WTC11 (cell line): ENCODE data around the gene DNTT. TPM values are rescaled to one million over a fixed set of nuclear protein-coding genes. Genes with fewer than 3 reads are reported as not detected.

ENCODE experiments used
- ATAC-seq: fragments of 200-7000 bp; cut with Tn5 transposase; 2 replicates; pipeline ENCODE4 v1.10.0; 2021; ENCODE audit warnings: mild to moderate bottlenecking, moderate library complexity
- CTCF ChIA-PET: fragments of 300-600 bp; sonication (Branson Sonifier 250); formaldehyde crosslinking; loops from one replicate; lab custom pipeline; 2021; ENCODE audit warnings: antibody characterized with exemption; lab: Charles Lee
- POLR2A ChIA-PET: fragments of 350-600 bp; sonication (Branson Sonifier 250); formaldehyde crosslinking; loops from one replicate; lab custom pipeline; 2021; ENCODE audit warnings: antibody characterized with exemption; lab: Charles Lee
- DNase-seq: peaks from one replicate; pipeline ENCODE4 v3.0.0; 2021; ENCODE audit warnings: low spot score
- H3K27ac Mint-ChIP-seq: 2 replicates; pipeline ENCODE4 v1.8.0; 2021; ENCODE audit warnings: mixed read lengths
- H3K27me3 Mint-ChIP-seq: 2 replicates; pipeline ENCODE4 v1.8.0; 2021; ENCODE audit warnings: low read depth, mild to moderate bottlenecking, moderate library complexity, mixed read lengths
- H3K36me3 Mint-ChIP-seq: 2 replicates; pipeline ENCODE4 v1.8.0; 2021; ENCODE audit warnings: mixed read lengths
- H3K4me1 Mint-ChIP-seq: 2 replicates; pipeline ENCODE4 v1.8.0; 2022; ENCODE audit warnings: mixed read lengths
- H3K4me3 Mint-ChIP-seq: 2 replicates; pipeline ENCODE4 v1.8.0; 2021; ENCODE audit warnings: mild to moderate bottlenecking, moderate library complexity, mixed read lengths
- H3K9me3 Mint-ChIP-seq: 2 replicates; pipeline ENCODE4 v1.8.0; 2021; ENCODE audit warnings: mixed read lengths
- GABPB1 ChIP-seq: sonication (generic); formaldehyde crosslinking; IDR thresholded peaks from 2 replicates; pipeline ENCODE4 v1.8.1; 2023; ENCODE audit warnings: mild to moderate bottlenecking, missing genetic modification reagents
- HMGA2 ChIP-seq: fragments of 250-450 bp; sonication (Bioruptor Pico); IDR thresholded peaks from 2 replicates; pipeline ENCODE4 v1.4.0; 2021; ENCODE audit warnings: mild to moderate bottlenecking, moderate library complexity
- JAZF1 ChIP-seq: fragments of 250-450 bp; sonication (Bioruptor Pico); IDR thresholded peaks from 2 replicates; pipeline ENCODE4 v1.9.0; 2021; ENCODE audit warnings: moderate library complexity, mild to moderate bottlenecking, inconsistent platforms
- NFATC4 ChIP-seq: fragments of 250-450 bp; sonication (Bioruptor Pico); IDR thresholded peaks from 2 replicates; pipeline ENCODE4 v1.9.0; 2021; ENCODE audit warnings: mild to moderate bottlenecking
- NR2C2 ChIP-seq: sonication (generic); formaldehyde crosslinking; IDR thresholded peaks from 2 replicates; pipeline ENCODE4 v1.8.0; 2022; ENCODE audit warnings: mild to moderate bottlenecking, missing genetic modification reagents
- OVOL2 ChIP-seq: fragments of 250-450 bp; sonication (Bioruptor Pico); IDR thresholded peaks from 2 replicates; pipeline ENCODE4 v1.9.0; 2021; ENCODE audit warnings: mild to moderate bottlenecking, borderline replicate concordance
- RORB ChIP-seq: fragments of 250-450 bp; sonication (Bioruptor Pico); IDR thresholded peaks from 2 replicates; pipeline ENCODE4 v1.9.0; 2021; ENCODE audit warnings: mild to moderate bottlenecking
- SMAD4 ChIP-seq: sonication (generic); formaldehyde crosslinking; IDR thresholded peaks from 2 replicates; pipeline ENCODE4 v1.8.0; 2022; ENCODE audit warnings: mild to moderate bottlenecking, missing genetic modification reagents
- SP1 ChIP-seq: sonication (generic); formaldehyde crosslinking; conservative IDR thresholded peaks from 2 replicates; pipeline ENCODE4 v1.8.1; 2022; ENCODE audit warnings: missing genetic modification reagents
- TEAD1 ChIP-seq: sonication (generic); formaldehyde crosslinking; IDR thresholded peaks from 2 replicates; pipeline ENCODE4 v1.8.0; 2022; ENCODE audit warnings: mild to moderate bottlenecking, missing genetic modification reagents
- ZNF121 ChIP-seq: sonication (generic); formaldehyde crosslinking; IDR thresholded peaks from 2 replicates; pipeline ENCODE4 v1.8.0; 2023; ENCODE audit warnings: missing genetic modification reagents
- ZNF138 ChIP-seq: sonication (generic); formaldehyde crosslinking; conservative IDR thresholded peaks from 2 replicates; pipeline ENCODE4 v1.8.1; 2022; ENCODE audit warnings: mild to moderate bottlenecking, moderate library complexity, missing genetic modification reagents
- ZNF219 ChIP-seq: sonication (generic); formaldehyde crosslinking; IDR thresholded peaks from 2 replicates; pipeline ENCODE4 v1.8.0; 2023; ENCODE audit warnings: missing genetic modification reagents, mild to moderate bottlenecking, borderline replicate concordance
- ZNF263 ChIP-seq: sonication (generic); formaldehyde crosslinking; IDR thresholded peaks from 2 replicates; pipeline ENCODE4 v1.8.1; 2022; ENCODE audit warnings: low read depth, mild to moderate bottlenecking, moderate library complexity, missing genetic modification reagents
- ZNF671 ChIP-seq: fragments of 250-450 bp; sonication (Bioruptor Pico); IDR thresholded peaks from 2 replicates; pipeline ENCODE4 v1.8.0; 2021; ENCODE audit warnings: mild to moderate bottlenecking
- total RNA-seq: library from RNA; stranded (reverse); gene quantifications from 3 replicates; pipeline ENCODE4 v1.2.3, GENCODE V29; 2021
- TF ChIP-seq, protein P1 (sequence below): sonication (generic); formaldehyde crosslinking; IDR thresholded peaks from 2 replicates; pipeline ENCODE4 v1.8.1; 2022; ENCODE audit warnings: missing genetic modification reagents, borderline replicate concordance
- TF ChIP-seq, protein P2 (sequence below): fragments of 250-450 bp; sonication (Bioruptor Pico); IDR thresholded peaks from 2 replicates; pipeline ENCODE4 v1.9.0; 2021; ENCODE audit warnings: mild to moderate bottlenecking
- TF ChIP-seq, protein P3 (sequence below): sonication (generic); formaldehyde crosslinking; IDR thresholded peaks from 2 replicates; pipeline ENCODE4 v1.8.1; 2022; ENCODE audit warnings: mild to moderate bottlenecking, moderate library complexity, missing genetic modification reagents
- TF ChIP-seq, protein P4 (sequence below): fragments of 200-600 bp; IDR thresholded peaks from 2 replicates; pipeline ENCODE4 v1.8.0; 2022; ENCODE audit warnings: antibody characterized with exemption
- TF ChIP-seq, protein P5 (sequence below): sonication (generic); formaldehyde crosslinking; IDR thresholded peaks from 2 replicates; pipeline ENCODE4 v1.8.0; 2022; ENCODE audit warnings: mild to moderate bottlenecking, missing genetic modification reagents
- TF ChIP-seq, protein P6 (sequence below): sonication (generic); formaldehyde crosslinking; IDR thresholded peaks from 2 replicates; pipeline ENCODE4 v1.8.1; 2023; ENCODE audit warnings: mild to moderate bottlenecking, missing genetic modification reagents, moderate library complexity
- TF ChIP-seq, protein P7 (sequence below): sonication (generic); formaldehyde crosslinking; IDR thresholded peaks from 2 replicates; pipeline ENCODE4 v1.8.0; 2023; ENCODE audit warnings: mild to moderate bottlenecking, missing genetic modification reagents
- TF ChIP-seq, protein P8 (sequence below): sonication (generic); formaldehyde crosslinking; IDR thresholded peaks from 2 replicates; pipeline ENCODE4 v1.8.1; 2022; ENCODE audit warnings: low read depth, mild to moderate bottlenecking, moderate library complexity, missing genetic modification reagents, borderline replicate concordance
- TF ChIP-seq, protein P9 (sequence below): fragments of 250-450 bp; sonication (Bioruptor Pico); IDR thresholded peaks from 2 replicates; pipeline ENCODE4 v1.8.0; 2021; ENCODE audit warnings: mild to moderate bottlenecking

The DNTT gene
- total RNA-seq, 1 experiment from 2014 or later: not detected

DNA sequence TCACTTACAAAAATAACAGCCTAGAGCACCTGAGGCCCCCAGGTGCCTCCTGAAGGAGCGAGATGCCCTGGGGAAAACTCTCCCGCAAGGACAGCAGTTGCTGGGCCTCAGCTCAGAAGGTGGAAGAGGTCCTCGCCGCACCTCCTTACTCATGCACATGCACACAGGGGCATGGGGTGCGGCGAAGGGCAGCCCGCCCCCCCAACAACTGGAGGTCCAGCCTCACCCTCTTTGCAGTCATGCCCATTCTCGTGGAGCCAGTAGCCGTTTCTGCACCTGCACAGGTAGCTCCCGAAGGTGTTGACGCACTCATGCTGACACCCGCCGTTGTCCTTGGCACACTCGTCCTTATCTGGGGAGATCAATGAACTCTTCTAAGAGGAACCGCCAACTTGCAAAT lies 74.5 kb downstream of the DNTT start (continued):
- TF ChIP-seq, protein P1, sequence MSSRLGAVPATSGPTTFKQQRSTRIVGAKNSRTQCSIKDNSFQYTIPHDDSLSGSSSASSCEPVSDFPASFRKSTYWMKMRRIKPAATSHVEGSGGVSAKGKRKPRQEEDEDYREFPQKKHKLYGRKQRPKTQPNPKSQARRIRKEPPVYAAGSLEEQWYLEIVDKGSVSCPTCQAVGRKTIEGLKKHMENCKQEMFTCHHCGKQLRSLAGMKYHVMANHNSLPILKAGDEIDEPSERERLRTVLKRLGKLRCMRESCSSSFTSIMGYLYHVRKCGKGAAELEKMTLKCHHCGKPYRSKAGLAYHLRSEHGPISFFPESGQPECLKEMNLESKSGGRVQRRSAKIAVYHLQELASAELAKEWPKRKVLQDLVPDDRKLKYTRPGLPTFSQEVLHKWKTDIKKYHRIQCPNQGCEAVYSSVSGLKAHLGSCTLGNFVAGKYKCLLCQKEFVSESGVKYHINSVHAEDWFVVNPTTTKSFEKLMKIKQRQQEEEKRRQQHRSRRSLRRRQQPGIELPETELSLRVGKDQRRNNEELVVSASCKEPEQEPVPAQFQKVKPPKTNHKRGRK (CRISPR knock-in tag): no peak
- TF ChIP-seq, protein P2, sequence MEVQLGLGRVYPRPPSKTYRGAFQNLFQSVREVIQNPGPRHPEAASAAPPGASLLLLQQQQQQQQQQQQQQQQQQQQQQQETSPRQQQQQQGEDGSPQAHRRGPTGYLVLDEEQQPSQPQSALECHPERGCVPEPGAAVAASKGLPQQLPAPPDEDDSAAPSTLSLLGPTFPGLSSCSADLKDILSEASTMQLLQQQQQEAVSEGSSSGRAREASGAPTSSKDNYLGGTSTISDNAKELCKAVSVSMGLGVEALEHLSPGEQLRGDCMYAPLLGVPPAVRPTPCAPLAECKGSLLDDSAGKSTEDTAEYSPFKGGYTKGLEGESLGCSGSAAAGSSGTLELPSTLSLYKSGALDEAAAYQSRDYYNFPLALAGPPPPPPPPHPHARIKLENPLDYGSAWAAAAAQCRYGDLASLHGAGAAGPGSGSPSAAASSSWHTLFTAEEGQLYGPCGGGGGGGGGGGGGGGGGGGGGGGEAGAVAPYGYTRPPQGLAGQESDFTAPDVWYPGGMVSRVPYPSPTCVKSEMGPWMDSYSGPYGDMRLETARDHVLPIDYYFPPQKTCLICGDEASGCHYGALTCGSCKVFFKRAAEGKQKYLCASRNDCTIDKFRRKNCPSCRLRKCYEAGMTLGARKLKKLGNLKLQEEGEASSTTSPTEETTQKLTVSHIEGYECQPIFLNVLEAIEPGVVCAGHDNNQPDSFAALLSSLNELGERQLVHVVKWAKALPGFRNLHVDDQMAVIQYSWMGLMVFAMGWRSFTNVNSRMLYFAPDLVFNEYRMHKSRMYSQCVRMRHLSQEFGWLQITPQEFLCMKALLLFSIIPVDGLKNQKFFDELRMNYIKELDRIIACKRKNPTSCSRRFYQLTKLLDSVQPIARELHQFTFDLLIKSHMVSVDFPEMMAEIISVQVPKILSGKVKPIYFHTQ (CRISPR knock-in tag): no peak
- no peak for TF ChIP-seq NR2C2
- TF ChIP-seq, protein P3, sequence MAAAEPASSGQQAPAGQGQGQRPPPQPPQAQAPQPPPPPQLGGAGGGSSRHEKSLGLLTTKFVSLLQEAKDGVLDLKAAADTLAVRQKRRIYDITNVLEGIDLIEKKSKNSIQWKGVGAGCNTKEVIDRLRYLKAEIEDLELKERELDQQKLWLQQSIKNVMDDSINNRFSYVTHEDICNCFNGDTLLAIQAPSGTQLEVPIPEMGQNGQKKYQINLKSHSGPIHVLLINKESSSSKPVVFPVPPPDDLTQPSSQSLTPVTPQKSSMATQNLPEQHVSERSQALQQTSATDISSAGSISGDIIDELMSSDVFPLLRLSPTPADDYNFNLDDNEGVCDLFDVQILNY (CRISPR knock-in tag): no peak
- TF ChIP-seq RORB (CRISPR knock-in tag): no peak
- no peak for TF ChIP-seq ZNF138 (CRISPR knock-in tag)
- TF ChIP-seq, protein P4, sequence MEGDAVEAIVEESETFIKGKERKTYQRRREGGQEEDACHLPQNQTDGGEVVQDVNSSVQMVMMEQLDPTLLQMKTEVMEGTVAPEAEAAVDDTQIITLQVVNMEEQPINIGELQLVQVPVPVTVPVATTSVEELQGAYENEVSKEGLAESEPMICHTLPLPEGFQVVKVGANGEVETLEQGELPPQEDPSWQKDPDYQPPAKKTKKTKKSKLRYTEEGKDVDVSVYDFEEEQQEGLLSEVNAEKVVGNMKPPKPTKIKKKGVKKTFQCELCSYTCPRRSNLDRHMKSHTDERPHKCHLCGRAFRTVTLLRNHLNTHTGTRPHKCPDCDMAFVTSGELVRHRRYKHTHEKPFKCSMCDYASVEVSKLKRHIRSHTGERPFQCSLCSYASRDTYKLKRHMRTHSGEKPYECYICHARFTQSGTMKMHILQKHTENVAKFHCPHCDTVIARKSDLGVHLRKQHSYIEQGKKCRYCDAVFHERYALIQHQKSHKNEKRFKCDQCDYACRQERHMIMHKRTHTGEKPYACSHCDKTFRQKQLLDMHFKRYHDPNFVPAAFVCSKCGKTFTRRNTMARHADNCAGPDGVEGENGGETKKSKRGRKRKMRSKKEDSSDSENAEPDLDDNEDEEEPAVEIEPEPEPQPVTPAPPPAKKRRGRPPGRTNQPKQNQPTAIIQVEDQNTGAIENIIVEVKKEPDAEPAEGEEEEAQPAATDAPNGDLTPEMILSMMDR: no peak
- TF ChIP-seq NFATC4: no peak
- TF ChIP-seq, protein P5, sequence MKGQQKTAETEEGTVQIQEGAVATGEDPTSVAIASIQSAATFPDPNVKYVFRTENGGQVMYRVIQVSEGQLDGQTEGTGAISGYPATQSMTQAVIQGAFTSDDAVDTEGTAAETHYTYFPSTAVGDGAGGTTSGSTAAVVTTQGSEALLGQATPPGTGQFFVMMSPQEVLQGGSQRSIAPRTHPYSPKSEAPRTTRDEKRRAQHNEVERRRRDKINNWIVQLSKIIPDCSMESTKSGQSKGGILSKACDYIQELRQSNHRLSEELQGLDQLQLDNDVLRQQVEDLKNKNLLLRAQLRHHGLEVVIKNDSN (CRISPR knock-in tag): no peak

DNA sequence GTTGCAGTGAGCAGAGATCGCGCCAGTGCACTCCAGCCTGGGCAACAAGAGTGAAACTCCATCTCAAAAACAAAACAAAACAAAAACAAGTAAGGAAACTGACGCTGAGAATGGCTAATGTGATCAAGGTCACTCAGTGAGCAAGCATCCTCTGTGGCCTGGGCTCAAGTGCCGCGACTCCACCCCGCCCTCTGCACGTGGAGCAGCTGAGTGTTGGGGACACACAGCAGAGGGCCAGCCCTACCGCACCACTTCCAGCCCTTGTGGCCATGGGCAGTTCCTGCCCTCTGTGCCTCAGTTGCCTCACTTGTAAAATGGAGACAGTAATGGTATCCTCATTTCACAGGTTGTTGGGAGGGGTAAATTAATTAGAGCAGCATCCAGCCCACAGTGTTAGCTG lies 75.5 kb downstream of the DNTT start:
- DNase-seq (no peak), ATAC-seq (no peak)
- peaks cover 3% of the 10 kb centered on the region; the same call in 1 of the 2 replicates for H3K27me3 Mint-ChIP-seq
- H3K4me3 Mint-ChIP-seq: no peak overlapping the region
- no peaks in the 10 kb centered on the region for H3K9me3 Mint-ChIP-seq
- H3K27ac Mint-ChIP-seq: no peak overlapping the region
- ChIA-PET POLR2A (no interaction called here), CTCF (interaction anchor here (2.3 kb wide), 1 partner anchor 34 kb away, joined by 5 read pairs; no protein-coding TSS in a partner anchor)
- no peaks in the 10 kb centered on the region for H3K36me3 Mint-ChIP-seq
- peaks cover 9% of the 10 kb centered on the region for H3K4me1 Mint-ChIP-seq
- TF ChIP-seq SMAD4 (CRISPR knock-in tag) (no peak), NR2C2 (no peak), NFATC4 (no peak), ZNF219 (CRISPR knock-in tag) (no peak), OVOL2 (CRISPR knock-in tag) (no peak), TEAD1 (CRISPR knock-in tag) (no peak), ZNF121 (CRISPR knock-in tag) (no peak), HMGA2 (CRISPR knock-in tag) (no peak), ZNF263 (CRISPR knock-in tag) (no peak), SP1 (CRISPR knock-in tag) (no peak), GABPB1 (no peak), ZNF671 (CRISPR knock-in tag) (no peak), JAZF1 (CRISPR knock-in tag) (no peak)
- TF ChIP-seq, protein P6, sequence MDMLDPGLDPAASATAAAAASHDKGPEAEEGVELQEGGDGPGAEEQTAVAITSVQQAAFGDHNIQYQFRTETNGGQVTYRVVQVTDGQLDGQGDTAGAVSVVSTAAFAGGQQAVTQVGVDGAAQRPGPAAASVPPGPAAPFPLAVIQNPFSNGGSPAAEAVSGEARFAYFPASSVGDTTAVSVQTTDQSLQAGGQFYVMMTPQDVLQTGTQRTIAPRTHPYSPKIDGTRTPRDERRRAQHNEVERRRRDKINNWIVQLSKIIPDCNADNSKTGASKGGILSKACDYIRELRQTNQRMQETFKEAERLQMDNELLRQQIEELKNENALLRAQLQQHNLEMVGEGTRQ: no peak
- TF ChIP-seq, protein P7, sequence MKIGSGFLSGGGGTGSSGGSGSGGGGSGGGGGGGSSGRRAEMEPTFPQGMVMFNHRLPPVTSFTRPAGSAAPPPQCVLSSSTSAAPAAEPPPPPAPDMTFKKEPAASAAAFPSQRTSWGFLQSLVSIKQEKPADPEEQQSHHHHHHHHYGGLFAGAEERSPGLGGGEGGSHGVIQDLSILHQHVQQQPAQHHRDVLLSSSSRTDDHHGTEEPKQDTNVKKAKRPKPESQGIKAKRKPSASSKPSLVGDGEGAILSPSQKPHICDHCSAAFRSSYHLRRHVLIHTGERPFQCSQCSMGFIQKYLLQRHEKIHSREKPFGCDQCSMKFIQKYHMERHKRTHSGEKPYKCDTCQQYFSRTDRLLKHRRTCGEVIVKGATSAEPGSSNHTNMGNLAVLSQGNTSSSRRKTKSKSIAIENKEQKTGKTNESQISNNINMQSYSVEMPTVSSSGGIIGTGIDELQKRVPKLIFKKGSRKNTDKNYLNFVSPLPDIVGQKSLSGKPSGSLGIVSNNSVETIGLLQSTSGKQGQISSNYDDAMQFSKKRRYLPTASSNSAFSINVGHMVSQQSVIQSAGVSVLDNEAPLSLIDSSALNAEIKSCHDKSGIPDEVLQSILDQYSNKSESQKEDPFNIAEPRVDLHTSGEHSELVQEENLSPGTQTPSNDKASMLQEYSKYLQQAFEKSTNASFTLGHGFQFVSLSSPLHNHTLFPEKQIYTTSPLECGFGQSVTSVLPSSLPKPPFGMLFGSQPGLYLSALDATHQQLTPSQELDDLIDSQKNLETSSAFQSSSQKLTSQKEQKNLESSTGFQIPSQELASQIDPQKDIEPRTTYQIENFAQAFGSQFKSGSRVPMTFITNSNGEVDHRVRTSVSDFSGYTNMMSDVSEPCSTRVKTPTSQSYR (CRISPR knock-in tag): no peak
- TF ChIP-seq, protein P8, sequence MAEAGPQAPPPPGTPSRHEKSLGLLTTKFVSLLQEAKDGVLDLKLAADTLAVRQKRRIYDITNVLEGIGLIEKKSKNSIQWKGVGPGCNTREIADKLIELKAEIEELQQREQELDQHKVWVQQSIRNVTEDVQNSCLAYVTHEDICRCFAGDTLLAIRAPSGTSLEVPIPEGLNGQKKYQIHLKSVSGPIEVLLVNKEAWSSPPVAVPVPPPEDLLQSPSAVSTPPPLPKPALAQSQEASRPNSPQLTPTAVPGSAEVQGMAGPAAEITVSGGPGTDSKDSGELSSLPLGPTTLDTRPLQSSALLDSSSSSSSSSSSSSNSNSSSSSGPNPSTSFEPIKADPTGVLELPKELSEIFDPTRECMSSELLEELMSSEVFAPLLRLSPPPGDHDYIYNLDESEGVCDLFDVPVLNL: no peak
- TF ChIP-seq, protein P9, sequence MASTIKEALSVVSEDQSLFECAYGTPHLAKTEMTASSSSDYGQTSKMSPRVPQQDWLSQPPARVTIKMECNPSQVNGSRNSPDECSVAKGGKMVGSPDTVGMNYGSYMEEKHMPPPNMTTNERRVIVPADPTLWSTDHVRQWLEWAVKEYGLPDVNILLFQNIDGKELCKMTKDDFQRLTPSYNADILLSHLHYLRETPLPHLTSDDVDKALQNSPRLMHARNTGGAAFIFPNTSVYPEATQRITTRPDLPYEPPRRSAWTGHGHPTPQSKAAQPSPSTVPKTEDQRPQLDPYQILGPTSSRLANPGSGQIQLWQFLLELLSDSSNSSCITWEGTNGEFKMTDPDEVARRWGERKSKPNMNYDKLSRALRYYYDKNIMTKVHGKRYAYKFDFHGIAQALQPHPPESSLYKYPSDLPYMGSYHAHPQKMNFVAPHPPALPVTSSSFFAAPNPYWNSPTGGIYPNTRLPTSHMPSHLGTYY (CRISPR knock-in tag): no peak
